KMS-11 (cell line): ENCODE results near the gene ADAM17.

Source experiments
- H2AFZ ChIP-seq: fragments of 200-600 bp; sonication (generic); 2 replicates; pipeline ENCODE4 v1.6.1; 2016; ENCODE audit warnings: antibody characterized with exemption, mixed run types, low read depth
- H3K27ac ChIP-seq: fragments of 200-600 bp; sonication (generic); 2 replicates; pipeline ENCODE4 v1.6.1; 2016; ENCODE audit warnings: mild to moderate bottlenecking, mixed run types
- H3K27me3 ChIP-seq: fragments of 200-600 bp; sonication (generic); 2 replicates; pipeline ENCODE4 v1.6.1; 2017; ENCODE audit warnings: mild to moderate bottlenecking, low read depth, mixed run types, moderate library complexity; ENCODE audit not compliant: insufficient read depth
- H3K36me3 ChIP-seq: fragments of 200-600 bp; sonication (generic); 2 replicates; pipeline ENCODE4 v1.6.1; 2017; ENCODE audit warnings: mild to moderate bottlenecking, mixed run types; ENCODE audit not compliant: insufficient read depth
- H3K4me1 ChIP-seq: fragments of 200-600 bp; sonication (generic); 2 replicates; pipeline ENCODE4 v1.6.1; 2016; ENCODE audit warnings: mild to moderate bottlenecking, low read depth, mixed run types; ENCODE audit not compliant: poor library complexity, severe bottlenecking
- H3K4me2 ChIP-seq: fragments of 200-600 bp; sonication (generic); 2 replicates; pipeline ENCODE4 v1.7.0; 2016; ENCODE audit warnings: mild to moderate bottlenecking, mixed run types
- H3K4me3 ChIP-seq: fragments of 200-600 bp; sonication (generic); IDR thresholded peaks from 2 replicates; pipeline ENCODE4 v1.6.1; 2017; ENCODE audit warnings: low read depth, low read length, mixed read lengths; ENCODE audit not compliant: insufficient read depth
- H3K79me2 ChIP-seq: fragments of 200-600 bp; sonication (generic); 2 replicates; pipeline ENCODE4 v1.6.1; 2016; ENCODE audit warnings: low read depth, mixed run types; ENCODE audit not compliant: insufficient read depth
- H3K9ac ChIP-seq: fragments of 200-600 bp; sonication (generic); 2 replicates; pipeline ENCODE4 v1.6.1; 2016; ENCODE audit warnings: mild to moderate bottlenecking, mixed run types
- H4K20me1 ChIP-seq: fragments of 200-600 bp; sonication (generic); 2 replicates; pipeline ENCODE4 v1.6.1; 2016; ENCODE audit warnings: mild to moderate bottlenecking, mixed run types; ENCODE audit not compliant: insufficient read depth
- CTCF ChIP-seq: fragments of 200-600 bp; sonication (generic); conservative IDR thresholded peaks from 2 replicates; pipeline ENCODE4 v1.6.1; 2017; ENCODE audit warnings: low read depth, mild to moderate bottlenecking, antibody characterized with exemption, low read length, moderate library complexity, mixed read lengths

The ADAM17 gene

GRCh38 chr2:9593925-9594324 is 38.3 kb upstream of the ADAM17 start:
- no peaks in the 10 kb centered on the region for H3K27me3 ChIP-seq
- peaks cover 4% of the 10 kb centered on the region; the same call in 1 of the 2 replicates for H3K36me3 ChIP-seq
- H3K9ac ChIP-seq = no peak overlapping the region
- no peak overlapping the region for H2AFZ ChIP-seq
- peaks cover 10% of the 10 kb centered on the region; the same call in 1 of the 2 replicates for H4K20me1 ChIP-seq
- H3K4me3 ChIP-seq = no peak overlapping the region
- no peak overlapping the region for H3K27ac ChIP-seq
- H3K4me1 ChIP-seq = peaks cover 34% of the 10 kb centered on the region
- H3K4me2 ChIP-seq = 0 out of 2 replicates have a peak overlapping the region, but pooled peaks have one; percentile 3
- peaks cover 80% of the 10 kb centered on the region for H3K79me2 ChIP-seq
- TF ChIP-seq CTCF = no peak

DNA sequence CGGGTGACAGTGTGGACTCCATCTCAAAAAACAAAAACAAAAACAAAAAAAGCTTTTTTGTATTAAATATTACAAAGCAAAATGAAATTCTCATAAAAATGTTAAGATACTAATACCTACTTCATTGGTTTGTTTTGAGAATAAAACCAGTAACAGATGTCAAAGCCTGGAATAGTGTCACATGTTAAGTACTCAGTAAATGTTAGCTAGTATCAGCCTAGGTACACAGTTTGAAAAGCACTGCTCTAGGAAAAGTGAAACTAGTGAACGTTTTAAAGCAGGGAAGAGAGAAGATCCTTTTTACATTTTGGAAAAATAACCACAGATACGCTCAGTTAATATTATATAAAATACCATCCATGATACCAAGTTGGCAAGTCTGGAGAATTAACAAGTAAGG is 37.1 kb upstream of the ADAM17 start:
- H3K9ac ChIP-seq = no peak overlapping the region
- H3K27ac ChIP-seq = no peak overlapping the region
- H3K4me2 ChIP-seq = no peak overlapping the region
- peaks cover 8% of the 10 kb centered on the region; the same call in 1 of the 2 replicates for H3K36me3 ChIP-seq
- no peak overlapping the region for H3K4me3 ChIP-seq
- peaks cover 34% of the 10 kb centered on the region for H3K4me1 ChIP-seq
- no peaks in the 10 kb centered on the region for H3K27me3 ChIP-seq
- H3K79me2 ChIP-seq = peaks cover 69% of the 10 kb centered on the region
- TF ChIP-seq CTCF = no peak
- H4K20me1 ChIP-seq = peaks cover 6% of the 10 kb centered on the region; the same call in 1 of the 2 replicates
- no peak overlapping the region for H2AFZ ChIP-seq

GRCh38 chr2:9590641-9591040 is 35.0 kb upstream of the ADAM17 start:
- TF ChIP-seq CTCF = no peak
- no peak overlapping the region for H3K27ac ChIP-seq

DNA sequence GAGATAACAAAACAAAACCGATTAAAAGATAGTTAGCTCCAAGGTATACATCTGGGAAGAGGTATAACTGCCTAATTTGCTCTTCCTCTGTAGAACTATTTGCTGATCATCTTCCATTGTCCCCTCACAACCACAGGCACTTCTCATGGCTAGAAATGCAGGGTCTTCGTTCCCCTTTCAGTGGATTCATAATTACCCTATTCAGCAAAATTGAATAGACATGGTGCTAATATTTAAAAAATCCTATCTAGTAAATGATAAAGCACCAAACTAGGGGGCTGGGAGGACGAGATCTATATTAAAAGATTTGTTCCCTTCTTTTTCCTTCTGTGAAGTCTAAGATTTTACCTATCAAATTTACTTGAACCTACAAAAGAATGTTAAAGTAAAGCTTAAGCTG is 30.8 kb upstream of the ADAM17 start:
- Histone ChIP-seq H3K4me3 (no peak overlapping the region), H3K4me2 (no peak overlapping the region), H3K27ac (no peak overlapping the region), H3K36me3 (peaks cover 17% of the 10 kb centered on the region; the same call in 1 of the 2 replicates), H3K27me3 (no peaks in the 10 kb centered on the region), H2AFZ (no peak overlapping the region), H3K79me2 (peaks cover 10% of the 10 kb centered on the region; the same call in 1 of the 2 replicates), H3K4me1 (no peaks in the 10 kb centered on the region), H3K9ac (no peak overlapping the region), H4K20me1 (no peaks in the 10 kb centered on the region)
- no peak for TF ChIP-seq CTCF

More at GRCh38 chr2:9590641-9591040, 35.0 kb upstream of the ADAM17 start:
- no peak overlapping the region for H3K4me2 ChIP-seq
- no peak overlapping the region for H3K4me3 ChIP-seq
- peaks cover 18% of the 10 kb centered on the region for H3K4me1 ChIP-seq
- H3K27me3 ChIP-seq = no peaks in the 10 kb centered on the region
- peaks cover 49% of the 10 kb centered on the region for H3K79me2 ChIP-seq
- H4K20me1 ChIP-seq = no peaks in the 10 kb centered on the region
- H3K36me3 ChIP-seq = peaks cover 14% of the 10 kb centered on the region; the same call in 1 of the 2 replicates
- H3K9ac ChIP-seq = no peak overlapping the region
- H2AFZ ChIP-seq = no peak overlapping the region
